HG03135 (cell line): ENCODE results near the gene GAS2L2.
"Not testable (repeated sequence)": the region's sequence is repeated elsewhere in the genome, so short reads cannot be mapped to it uniquely, and the experiment has no call there.

Source experiments
- ATAC-seq: cut with Tn5 transposase; IDR thresholded peaks from one replicate; pipeline ENCODE4 v1.9.1; 2021; ENCODE audit warnings: mild to moderate bottlenecking, moderate library complexity; ENCODE audit not compliant: unreplicated experiment

GAS2L2 gene

DNA sequence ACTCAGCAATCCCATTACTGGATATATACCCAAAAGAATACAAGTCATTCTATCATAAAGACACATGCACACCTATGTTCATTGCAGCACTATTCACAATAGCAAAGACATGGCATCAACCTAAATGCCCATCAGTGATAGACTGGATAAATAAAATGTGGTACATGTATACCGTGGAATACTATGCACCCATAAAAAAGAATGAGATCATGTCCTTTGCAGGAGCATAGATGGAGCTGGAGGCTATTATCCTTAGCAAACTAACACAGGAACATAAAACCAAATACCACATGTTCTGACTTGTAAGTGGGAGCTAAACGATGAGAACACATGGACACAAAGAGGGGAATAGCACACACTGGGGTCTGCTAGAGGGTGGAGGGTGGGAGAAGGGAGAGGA, 49.7 kb downstream of the GAS2L2 start:
- ATAC-seq: not testable (repeated sequence)

DNA sequence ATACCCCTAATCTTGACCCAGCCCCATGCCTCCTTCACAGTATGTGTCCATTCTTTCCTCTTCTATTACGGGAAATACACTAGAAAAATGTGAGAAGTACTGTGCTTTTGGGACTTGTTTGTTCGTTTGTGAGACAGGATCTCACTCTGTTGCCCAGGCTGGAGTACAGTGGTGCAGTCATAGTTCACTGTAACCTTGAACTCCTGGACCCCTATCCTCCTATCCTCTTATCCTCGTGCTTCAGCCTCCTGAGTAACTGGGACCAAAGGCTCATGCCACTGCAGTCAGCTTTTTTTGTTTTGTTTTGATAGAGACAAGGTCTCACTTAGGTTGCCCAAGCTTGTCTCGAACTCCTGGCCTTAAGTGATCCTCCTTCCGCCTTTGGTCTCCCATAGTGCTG, 51.5 kb downstream of the GAS2L2 start:
- ATAC-seq: no peak

- no peak for ATAC-seq
Measured at GRCh38 chr17:35700150-35700549, 52.9 kb downstream of the GAS2L2 start.

DNA sequence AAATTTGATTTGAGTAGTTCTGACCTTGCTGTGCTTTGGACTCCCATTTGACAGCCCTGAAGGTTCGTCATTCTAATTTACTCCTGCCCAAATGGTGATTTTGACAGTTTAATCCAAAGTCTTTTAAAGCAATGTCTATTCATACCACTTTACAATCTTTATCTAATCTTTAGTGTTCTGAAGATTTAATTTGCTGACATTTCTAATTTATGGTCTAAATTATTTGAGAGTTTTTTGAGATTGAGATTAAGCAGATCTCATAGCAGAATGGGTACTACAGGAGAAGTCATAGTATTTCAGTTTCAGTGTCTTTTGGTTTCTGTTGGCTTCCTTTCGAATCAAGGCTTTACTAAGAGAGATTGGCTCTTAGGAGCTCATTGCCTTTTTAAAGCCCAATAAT, 54.2 kb downstream of the GAS2L2 start:
- ATAC-seq: no peak

GRCh38 chr17:35695613-35696012, 57.4 kb downstream of the GAS2L2 start:
- ATAC-seq: no peak

- no peak for ATAC-seq
Measured at GRCh38 chr17:35694906-35695305, 58.1 kb downstream of the GAS2L2 start.
